Mammary epithelial cell (primary cell): Measurements from ENCODE around the gene BLACAT1.

Source experiments
- CTCF ChIP-seq, 2 donors: IDR thresholded peaks in 1 of 2; conservative IDR thresholded peaks in 1 of 2; 2 replicates each; pipeline ENCODE4 v1.5.1; 2011 to 2012; ENCODE audit warnings: inconsistent platforms in 2 of 2, low read length in 2 of 2, mild to moderate bottlenecking in 2 of 2, control low read depth in 1 of 2, low read depth in 1 of 2; ENCODE audit not compliant: insufficient read depth in 1 of 2; ENCODE audit errors: extremely low read depth in 1 of 2
- EZH2 ChIP-seq: IDR thresholded peaks from 2 replicates; pipeline ENCODE4 v1.6.1; 2012; ENCODE audit warnings: low read length, inconsistent platforms, borderline replicate concordance

GRCh38 chr1:205407970-205408369, 47.9 kb downstream of the BLACAT1 start:
- no peak for TF ChIP-seq CTCF (conservative IDR thresholded peaks at IDR 0.05 in 1 of 2, IDR thresholded peaks at IDR 0.05 in 1 of 2; ENCODE audit: extremely low read depth in 1 of 2, insufficient read depth in 1 of 2, low read depth in 1 of 2, low read length in 2 of 2)
- no peak for TF ChIP-seq EZH2
